Occipital lobe (tissue), 2 donors: ENCODE data around the gene PPFIA3. TPM values are rescaled to one million over a fixed set of nuclear protein-coding genes. Genes with fewer than 3 reads are reported as not detected.
"Not testable (repeated sequence)": the region's sequence is repeated elsewhere in the genome, so short reads cannot be mapped to it uniquely, and the experiment has no call there.

ENCODE experiments used
- DNase-seq: peaks from one replicate; lab custom pipeline; 2025; lab: John Stamatoyannopoulos, UW
- total RNA-seq: library from RNA; depleted of rRNA; stranded (reverse); fragments of >200 nt; gene quantifications from one replicate; pipeline ENCODE4 v1.2.3, GENCODE V29; 2014

PPFIA3 gene
- 35.9 TPM for total RNA-seq

GRCh38 chr19:49119411-49120324 lies at the start of gene PPFIA3:
TSS of gene PPFIA3 (plus strand) at chr19:49119544. CDS start at chr19:49127874, 8,330 bp downstream.
- no peak for DNase-seq

- no peak for DNase-seq
Observed at GRCh38 chr19:49070416-49070815, 48.9 kb upstream of the PPFIA3 start.

GRCh38 chr19:49071860-49072547 lies 47.3 kb upstream of the PPFIA3 start:
- DNase-seq = no peak

DNA sequence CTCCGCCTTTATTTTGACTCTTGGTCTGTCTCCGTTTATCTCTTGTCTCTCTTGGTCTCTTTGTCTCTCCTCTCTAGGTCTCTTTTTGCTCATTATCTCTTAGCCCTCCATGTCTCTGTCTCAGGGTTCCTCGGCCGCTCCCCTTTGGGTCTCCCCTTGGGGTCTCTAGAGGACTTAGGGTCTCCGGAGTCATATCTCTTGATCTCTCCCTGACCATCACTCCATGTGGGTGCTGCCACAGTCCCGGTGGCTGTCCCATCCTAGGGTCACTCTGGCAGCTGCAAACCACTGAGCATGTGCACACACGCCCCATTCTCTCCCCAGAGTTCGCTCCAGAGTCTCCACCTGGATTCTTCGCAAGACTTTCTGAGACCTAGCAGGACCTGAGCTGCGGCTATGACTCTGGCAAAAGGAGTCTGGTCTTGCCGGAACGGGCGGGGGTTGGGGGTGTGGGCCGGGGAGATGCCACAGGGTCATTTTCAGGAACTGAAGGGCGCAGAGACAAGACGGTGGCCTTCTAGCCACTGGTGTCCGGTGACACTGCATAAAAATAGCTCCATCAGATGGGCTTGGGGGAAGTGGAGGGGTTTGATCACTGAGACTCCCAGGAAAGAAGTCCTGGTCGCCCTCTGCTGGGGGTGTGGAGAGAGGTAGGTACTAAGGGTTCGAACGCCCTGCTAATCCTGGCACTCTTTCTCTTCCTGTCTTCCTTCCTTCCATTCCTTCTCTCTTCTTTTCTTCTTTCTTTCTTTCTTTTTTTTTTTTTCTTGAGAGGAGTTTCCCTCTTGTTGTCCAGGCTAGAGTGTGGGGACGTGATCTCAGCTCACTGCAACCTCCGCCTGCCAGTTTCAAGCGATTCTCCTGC lies 45.6 kb upstream of the PPFIA3 start:
- no peak for DNase-seq

DNA sequence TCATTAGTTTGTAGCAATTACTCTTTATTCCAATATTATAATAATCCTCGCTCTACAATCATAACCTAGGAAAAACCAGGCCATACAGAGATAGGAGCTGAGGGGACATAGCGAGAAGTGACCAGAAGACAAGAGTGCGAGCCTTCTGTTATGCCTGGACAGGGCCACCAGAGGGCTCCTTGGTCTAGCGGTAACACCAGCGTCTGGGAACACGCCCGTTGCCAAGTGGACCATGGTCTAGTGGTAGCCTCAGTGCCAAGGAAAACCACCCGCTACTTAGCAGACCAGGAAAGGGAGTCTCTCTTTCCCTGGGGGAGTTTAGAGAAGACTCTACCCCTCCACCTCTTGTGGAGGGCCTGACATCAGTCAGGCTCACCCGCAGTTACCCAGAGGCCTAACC lies 44.5 kb upstream of the PPFIA3 start:
- not testable (repeated sequence) for DNase-seq

GRCh38 chr19:49080392-49080791 lies 39.0 kb upstream of the PPFIA3 start:
- DNase-seq = no peak

- DNase-seq = no peak
Observed at GRCh38 chr19:49081273-49081672, 38.1 kb upstream of the PPFIA3 start.

DNA sequence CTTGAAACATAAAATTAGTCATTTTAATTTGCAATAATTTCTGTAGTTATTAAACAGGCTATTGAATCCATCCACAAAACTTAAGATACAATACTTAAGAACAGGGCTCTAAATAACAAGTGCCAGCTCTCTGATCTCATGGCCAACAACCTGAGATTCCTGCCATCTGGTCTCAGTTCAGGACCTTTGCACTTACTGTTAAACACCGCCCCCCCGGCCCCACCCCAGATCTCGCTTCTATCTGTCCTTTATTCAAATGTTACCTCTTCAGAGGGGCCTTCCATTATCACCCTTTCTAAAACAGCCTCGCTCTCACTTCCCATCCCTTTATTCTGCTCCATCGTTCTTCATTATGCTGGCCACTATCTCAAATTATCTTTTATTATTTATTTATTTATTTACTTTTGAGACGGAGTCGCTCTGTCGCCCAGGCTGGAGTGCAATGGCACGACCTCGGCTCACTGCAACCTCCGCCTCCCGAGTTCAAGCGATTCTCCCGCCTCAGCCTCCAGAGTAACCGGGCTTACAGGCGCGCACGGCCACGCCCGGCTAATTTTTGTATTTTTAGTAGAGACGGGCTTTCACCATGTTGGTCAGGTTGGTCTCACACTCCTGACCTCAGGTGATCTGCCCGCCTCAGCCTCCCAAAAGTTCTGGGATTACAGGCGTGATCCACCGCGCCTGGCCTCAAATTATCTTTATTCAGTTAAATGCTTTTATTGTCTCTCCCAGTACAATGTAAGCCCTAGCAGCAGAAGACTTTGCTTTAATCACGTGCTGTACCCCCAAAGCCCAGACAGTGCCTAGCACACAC lies 34.9 kb upstream of the PPFIA3 start:
- no peak for DNase-seq

DNA sequence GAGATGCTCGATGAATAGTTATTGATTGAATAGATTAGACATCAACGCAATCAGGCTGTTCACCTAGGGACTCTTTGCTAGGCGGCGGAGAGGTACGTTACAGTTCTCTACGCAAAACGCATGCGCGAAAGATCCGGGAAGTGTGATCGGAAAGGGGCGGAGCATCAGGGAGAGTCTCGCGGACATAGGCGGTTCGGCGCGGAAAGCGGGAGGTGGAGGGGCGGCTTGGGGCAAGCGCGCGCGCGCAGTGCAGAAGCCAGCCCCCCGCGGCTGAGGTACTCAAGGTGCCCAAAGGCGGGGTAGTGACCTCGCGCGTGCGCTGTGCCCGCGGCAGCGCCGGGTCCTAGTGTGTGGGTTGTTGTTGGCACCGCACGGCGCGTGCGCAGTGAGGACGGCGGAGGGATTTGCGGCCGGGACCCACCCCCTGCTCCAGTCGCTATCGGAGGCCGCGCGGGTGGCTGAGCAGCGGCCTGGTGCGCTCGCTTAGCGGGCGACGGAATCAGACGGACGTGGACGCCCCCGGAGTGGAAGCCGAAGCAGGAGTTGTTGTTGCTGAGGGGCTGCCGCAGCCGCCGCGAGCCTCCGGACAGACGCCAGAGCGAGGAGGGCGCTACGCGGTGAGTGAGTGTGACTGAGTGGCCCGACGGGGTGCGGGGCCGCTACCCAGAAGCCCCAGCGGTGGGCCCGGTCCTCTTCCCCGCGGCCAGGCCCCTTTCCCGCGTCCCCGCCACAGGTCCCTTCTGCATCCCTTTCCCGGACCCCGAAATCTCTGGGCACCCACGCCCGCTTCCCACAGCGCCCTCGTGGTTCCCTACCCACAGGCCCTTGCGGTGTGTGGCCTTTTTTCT lies 34.1 kb upstream of the PPFIA3 start, which contains the start of gene SNRNP70:
Gene SNRNP70, plus strand, starts transcription at position 432 of the 848 bp plus-strand sequence. CDS start 964 bp downstream, outside the sequence.
- peak; percentile 95 for DNase-seq

DNA sequence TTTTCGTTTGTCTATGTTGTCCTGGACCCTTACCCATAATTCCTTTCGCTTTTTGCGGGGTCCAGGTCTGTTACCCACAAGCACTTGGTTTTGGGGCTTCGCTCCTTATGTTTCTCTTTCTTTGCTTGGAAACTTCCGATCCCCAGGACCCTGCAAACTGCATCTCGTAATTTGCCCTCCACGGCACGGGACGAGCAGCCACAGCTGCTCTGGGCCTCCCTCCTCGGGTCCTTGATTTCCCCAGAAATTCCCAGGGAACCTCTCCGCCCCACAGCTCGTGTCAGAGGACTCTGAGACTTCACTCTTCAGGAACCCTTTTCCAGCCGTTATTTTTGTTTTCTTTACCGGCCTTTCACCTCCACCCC lies 33.5 kb upstream of the PPFIA3 start:
- no peak for DNase-seq

GRCh38 chr19:49086296-49086695 lies 33.0 kb upstream of the PPFIA3 start:
- DNase-seq = no peak

- no peak for DNase-seq
Observed at GRCh38 chr19:49091391-49092038, 27.8 kb upstream of the PPFIA3 start.

- DNase-seq = no peak
Observed at GRCh38 chr19:49092686-49093085, 26.7 kb upstream of the PPFIA3 start.

DNA sequence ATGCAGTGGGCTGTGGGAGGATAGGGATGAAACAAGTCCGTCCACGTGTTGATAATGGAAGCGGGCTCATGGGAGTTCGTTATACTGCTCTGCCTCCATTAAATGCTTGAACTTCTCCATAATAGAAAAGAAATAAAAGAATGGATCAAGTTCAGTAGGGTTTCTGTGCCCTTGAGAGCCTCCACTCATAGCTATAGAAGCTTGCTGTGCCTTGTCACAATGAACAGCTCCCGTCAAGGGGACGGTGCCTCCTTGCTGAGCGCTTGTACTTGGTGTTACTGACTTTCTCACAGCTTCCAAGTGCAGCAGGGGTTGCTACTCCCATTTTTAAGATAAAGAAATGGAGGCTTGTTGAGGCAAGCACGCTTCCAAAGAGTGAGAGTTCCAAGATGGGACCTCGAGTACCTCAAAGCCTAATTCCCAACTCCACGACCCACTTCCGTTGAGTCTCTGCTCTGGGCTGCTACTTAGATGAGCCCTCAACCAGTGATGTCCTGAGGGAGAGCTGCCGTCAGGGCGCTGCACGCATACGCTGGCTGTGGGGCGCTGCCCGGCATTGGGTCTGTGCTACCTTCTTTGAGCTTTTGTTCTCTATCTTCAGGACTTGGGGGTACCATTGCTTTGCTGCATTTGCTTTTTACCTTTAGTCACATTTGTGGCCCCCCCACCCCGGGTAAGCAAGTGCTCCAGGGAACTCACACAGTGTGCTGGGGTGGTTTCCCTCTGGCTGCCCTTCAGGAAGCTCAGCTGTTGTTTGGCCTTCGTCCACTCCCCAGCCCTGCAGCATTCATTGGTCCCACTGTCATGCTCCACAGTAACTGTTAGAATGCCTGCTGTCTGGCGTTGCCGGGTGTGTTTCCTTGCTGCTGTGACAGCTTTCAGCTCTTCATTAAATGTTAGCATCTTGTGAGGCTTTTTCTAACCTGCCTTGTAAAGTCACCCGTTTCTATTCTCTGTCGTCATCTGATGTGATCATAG lies 24.6 kb upstream of the PPFIA3 start:
- no peak for DNase-seq

DNA sequence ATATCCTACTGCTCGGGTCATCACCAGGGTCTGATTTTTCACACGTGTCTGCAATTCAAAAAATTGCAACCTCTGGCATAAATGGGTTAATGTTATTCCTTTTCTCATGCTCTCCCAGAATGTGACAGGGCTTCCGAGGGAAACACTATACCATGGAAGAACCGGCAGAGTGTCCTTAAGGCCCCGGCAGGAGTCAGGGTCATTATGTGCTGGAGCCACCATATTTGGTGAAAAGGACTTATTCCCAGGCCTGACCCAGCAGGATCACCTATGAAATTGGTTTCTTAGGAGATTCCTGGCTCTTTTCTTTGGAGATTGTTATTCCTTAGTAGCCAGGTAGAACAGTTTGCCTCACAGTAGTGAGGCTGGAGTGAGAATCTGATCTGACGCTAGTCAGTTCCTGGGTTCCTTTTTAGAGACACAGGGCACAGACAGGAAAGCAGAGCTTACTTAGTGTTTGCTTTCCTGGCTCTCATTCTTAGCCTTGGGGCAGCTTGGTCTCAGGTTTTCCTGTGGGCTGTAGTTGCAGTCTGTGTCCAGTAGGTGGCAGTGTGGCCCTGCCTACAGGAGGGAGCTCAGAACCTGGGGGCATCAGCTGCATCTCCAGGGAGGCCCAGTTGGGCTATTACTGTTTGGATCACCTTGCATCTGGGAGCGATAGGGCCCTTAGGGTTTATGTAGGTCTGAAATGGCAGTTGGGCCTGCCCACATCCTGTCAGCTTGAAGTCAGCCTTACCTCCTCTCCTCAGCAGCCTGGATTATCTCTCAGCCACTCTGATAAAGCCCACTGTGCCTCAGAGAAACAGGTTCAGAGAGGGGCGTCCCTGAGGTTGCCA lies 21.7 kb upstream of the PPFIA3 start:
- DNase-seq = peak; percentile 37

- no peak for DNase-seq
Observed at GRCh38 chr19:49098795-49099194, 20.5 kb upstream of the PPFIA3 start.

DNA sequence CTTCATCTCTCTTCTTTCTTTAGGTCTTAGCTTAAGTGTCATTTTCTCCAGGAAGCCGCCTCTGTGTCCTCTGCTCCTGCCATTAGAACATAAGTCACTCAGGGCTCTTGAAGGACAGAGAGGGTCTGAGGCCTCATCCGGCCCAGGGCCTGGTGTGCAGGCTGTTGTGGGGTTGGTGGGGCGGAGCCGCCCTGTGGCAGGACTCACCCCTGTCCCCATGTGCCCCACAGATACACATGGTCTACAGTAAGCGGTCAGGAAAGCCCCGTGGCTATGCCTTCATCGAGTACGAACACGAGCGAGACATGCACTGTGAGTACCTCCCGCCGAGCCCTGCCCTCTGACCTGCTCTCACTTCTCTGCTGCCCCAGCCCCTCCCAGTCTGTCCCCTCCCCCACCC lies 18.2 kb upstream of the PPFIA3 start:
- no peak for DNase-seq
